22Rv1 (cell line): ENCODE measurements around the gene TCF7L2.
"Not testable (repeated sequence)": the region's sequence is repeated elsewhere in the genome, so short reads cannot be mapped to it uniquely, and the experiment has no call there.

Experiments
- CTCF ChIP-seq: fragments of 450-650 bp; IDR thresholded peaks from 2 replicates; pipeline ENCODE4 v1.5.1; 2017; ENCODE audit warnings: mild to moderate bottlenecking
- ZFX ChIP-seq: fragments of 450-650 bp; IDR thresholded peaks from 2 replicates; pipeline ENCODE4 v1.6.1; 2017; ENCODE audit warnings: antibody characterized with exemption, borderline replicate concordance

DNA sequence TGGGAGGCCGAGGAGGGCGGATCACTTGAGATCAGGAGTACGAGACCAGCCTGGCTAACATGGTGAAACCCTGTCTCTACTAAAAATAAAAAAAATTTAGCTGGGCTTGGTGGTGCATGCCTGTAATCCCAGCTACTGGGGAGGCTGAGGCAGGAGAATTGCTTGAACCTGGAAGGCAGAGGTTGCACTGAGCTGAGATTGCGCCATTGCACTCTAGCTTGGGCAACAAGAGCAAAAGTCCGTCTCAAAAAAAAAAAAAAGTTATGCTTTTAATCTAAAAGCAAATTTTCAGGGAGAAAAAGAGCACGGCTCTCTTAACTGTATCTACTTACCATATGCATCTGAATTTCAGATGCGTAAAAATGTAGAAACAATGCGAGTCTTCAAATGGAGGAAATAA is 116.1 kb downstream of the TCF7L2 start:
- TF ChIP-seq CTCF, ZFX: not testable (repeated sequence)
